Natural killer cell treated with Interleukin-12 subunit alpha and Interleukin-12 subunit beta and Interleukin-15 and Interleukin-18, amount 100 ng/mL, for 72 hours (primary cell): ENCODE results near the gene RAB10. TPM values are rescaled to one million over a fixed set of nuclear protein-coding genes. Genes with fewer than 3 reads are reported as not detected.
"Not testable (repeated sequence)": the region's sequence is repeated elsewhere in the genome, so short reads cannot be mapped to it uniquely, and the experiment has no call there.

ENCODE experiments used
- ATAC-seq, 2 donors: fragments of 150-1000 bp; cut with Tn5 transposase in 1 of 2; sonication (Bioruptor Pico), chemical (Tn5 transposase) in 1 of 2; 2 replicates each; pipeline ENCODE4 v1.10.0; 2021
- DNase-seq: peaks from one replicate; pipeline ENCODE4 v3.0.0; 2022; ENCODE audit warnings: low spot score
- H3K27ac Mint-ChIP-seq, 2 donors: 1 replicate in 1 of 2; 2 replicates in 1 of 2; pipeline ENCODE4 v1.8.0; 2022; ENCODE audit warnings: mixed read lengths in 2 of 2, mild to moderate bottlenecking in 1 of 2, moderate library complexity in 1 of 2
- H3K27me3 Mint-ChIP-seq, 2 donors: 1 replicate in 1 of 2; 2 replicates in 1 of 2; pipeline ENCODE4 v1.8.0; 2022; ENCODE audit warnings: mixed read lengths in 2 of 2
- H3K36me3 Mint-ChIP-seq: one replicate; pipeline ENCODE4 v1.8.0; 2022; ENCODE audit warnings: mixed read lengths
- H3K4me1 Mint-ChIP-seq, 2 donors: 1 replicate in 1 of 2; 2 replicates in 1 of 2; pipeline ENCODE4 v1.8.0; 2022; ENCODE audit warnings: low read depth in 2 of 2, mixed read lengths in 2 of 2, mild to moderate bottlenecking in 1 of 2
- H3K4me3 Mint-ChIP-seq: one replicate; pipeline ENCODE4 v1.8.0; 2022; ENCODE audit warnings: mixed read lengths
- H3K9me3 Mint-ChIP-seq: 2 replicates; pipeline ENCODE4 v1.8.0; 2022; ENCODE audit warnings: mixed read lengths
- total RNA-seq, 2 donors: library from RNA; stranded (reverse); gene quantifications; one replicate each; pipeline ENCODE4 v1.2.3, GENCODE V29; 2022

The RAB10 gene
- total RNA-seq, 2 donors from 2014 or later = 92.2 to 126 TPM

DNA sequence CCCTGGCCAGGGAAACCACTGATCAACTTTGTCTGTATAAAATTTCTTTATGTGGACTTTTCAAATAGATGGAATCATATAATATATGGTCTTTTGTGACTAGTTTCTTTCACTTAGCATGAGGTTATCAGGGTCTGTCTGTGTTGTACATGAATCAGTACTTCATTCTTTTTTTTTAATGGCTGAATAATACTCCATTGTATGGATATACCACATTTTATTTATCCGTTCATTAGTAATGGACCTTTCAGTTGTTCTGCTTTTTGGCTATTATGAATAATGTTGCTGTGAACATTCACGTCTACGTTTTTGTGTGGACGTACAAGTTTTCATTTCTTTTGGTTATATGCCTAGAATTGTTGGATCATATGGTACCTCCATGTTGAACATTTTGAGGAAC is 69.9 kb downstream of the RAB10 start:
- DNase-seq (no peak), ATAC-seq (no peak)
- no peak overlapping the region for H3K4me3 Mint-ChIP-seq
- no peaks in the 10 kb centered on the region for H3K27me3 Mint-ChIP-seq
- H3K36me3 Mint-ChIP-seq = peaks cover 8% of the 10 kb centered on the region
- H3K4me1 Mint-ChIP-seq = peaks cover 13 to 32% of the 10 kb centered on the region in 2 donors
- H3K9me3 Mint-ChIP-seq = no peaks in the 10 kb centered on the region
- H3K27ac Mint-ChIP-seq = no peak overlapping the region

DNA sequence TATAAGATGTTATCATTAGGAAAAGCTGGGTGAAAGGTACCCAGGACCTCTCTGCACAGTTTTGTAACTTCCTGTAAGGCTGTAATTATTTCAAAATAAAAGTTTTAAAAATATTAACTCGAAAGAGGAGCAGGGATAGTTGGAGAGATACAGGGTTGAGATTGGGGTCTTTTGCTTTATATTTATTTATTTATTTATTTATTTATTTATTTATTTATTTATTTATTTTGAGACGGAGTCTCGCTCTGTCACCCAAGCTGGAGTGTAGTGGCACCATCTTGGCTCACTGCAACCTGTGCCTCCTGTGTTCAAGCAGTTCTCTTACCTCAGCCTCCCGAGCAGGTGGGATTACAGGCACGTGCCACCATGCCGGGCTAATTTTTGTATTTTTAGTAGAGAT is 74.8 kb downstream of the RAB10 start:
- not testable (repeated sequence) for DNase-seq, H3K36me3 Mint-ChIP-seq, H3K27ac Mint-ChIP-seq, H3K9me3 Mint-ChIP-seq, ATAC-seq, H3K27me3 Mint-ChIP-seq, H3K4me3 Mint-ChIP-seq
- peaks cover 10 to 21% of the 10 kb centered on the region in 2 donors for H3K4me1 Mint-ChIP-seq

DNA sequence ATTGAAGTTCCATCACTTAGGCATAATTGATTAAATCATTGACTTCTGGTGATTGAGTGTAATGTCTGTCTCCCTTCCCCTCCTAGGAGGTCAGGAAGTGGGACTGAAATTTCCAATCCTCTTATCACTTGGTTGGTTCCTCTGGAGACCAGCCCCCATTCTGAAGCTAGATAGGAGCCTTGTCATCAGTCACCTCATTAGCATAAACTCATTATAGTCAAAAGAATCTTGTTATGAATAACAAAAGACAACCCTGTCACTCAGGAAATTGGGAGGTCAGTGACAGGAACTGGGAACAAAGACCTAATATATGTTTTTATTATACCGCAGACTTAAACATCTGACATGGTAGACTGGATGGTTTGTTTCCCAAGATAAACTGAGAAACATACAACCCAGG is 78.3 kb downstream of the RAB10 start:
- H3K36me3 Mint-ChIP-seq = no peaks in the 10 kb centered on the region
- H3K4me3 Mint-ChIP-seq = no peak overlapping the region
- H3K27ac Mint-ChIP-seq = no peak overlapping the region
- DNase-seq = no peak
- no peaks in the 10 kb centered on the region for H3K9me3 Mint-ChIP-seq
- ATAC-seq = no peak
- H3K27me3 Mint-ChIP-seq = no peaks in the 10 kb centered on the region
- H3K4me1 Mint-ChIP-seq = peaks cover 17% of the 10 kb centered on the region in 2 donors

GRCh38 chr2:26114151-26114550 is 80.3 kb downstream of the RAB10 start:
- Mint-ChIP-seq H3K4me1 (peaks cover 12 to 17% of the 10 kb centered on the region in 2 donors), H3K27me3 (no peaks in the 10 kb centered on the region), H3K9me3 (no peaks in the 10 kb centered on the region), H3K36me3 (no peaks in the 10 kb centered on the region), H3K27ac (no peak overlapping the region), H3K4me3 (no peak overlapping the region)
- peak in 1 of 2 donors; percentile 69 for ATAC-seq
- no peak for DNase-seq

DNA sequence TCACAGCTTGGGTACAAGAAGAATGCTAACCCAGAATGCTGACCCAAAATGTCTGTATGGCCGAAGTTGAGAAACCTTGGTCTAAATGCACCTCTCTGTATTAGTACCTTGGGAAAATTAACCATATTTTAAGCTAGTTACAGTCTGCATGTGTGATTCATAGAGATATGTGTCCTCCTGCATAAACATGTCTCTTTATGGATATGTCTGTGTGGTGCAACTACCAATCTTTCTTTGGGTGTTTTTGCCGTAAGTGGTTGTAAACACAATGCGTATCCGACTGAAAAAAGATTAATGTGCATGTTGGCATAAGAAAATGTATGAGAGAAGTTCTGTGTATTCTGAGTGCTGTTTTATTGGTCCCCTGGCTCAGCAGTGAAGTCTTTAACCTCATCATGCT is 84.8 kb downstream of the RAB10 start:
- no peaks in the 10 kb centered on the region for H3K36me3 Mint-ChIP-seq
- no peaks in the 10 kb centered on the region for H3K27me3 Mint-ChIP-seq
- H3K4me1 Mint-ChIP-seq = peaks cover 32 to 36% of the 10 kb centered on the region in 2 donors
- no peak overlapping the region for H3K4me3 Mint-ChIP-seq
- H3K9me3 Mint-ChIP-seq = no peaks in the 10 kb centered on the region
- ATAC-seq (no peak), DNase-seq (no peak)
- H3K27ac Mint-ChIP-seq = no peak overlapping the region

- H3K27me3 Mint-ChIP-seq = no peaks in the 10 kb centered on the region
- H3K36me3 Mint-ChIP-seq = no peaks in the 10 kb centered on the region
- H3K9me3 Mint-ChIP-seq = no peaks in the 10 kb centered on the region
- ATAC-seq (no peak), DNase-seq (no peak)
- no peak overlapping the region for H3K27ac Mint-ChIP-seq
- H3K4me1 Mint-ChIP-seq = peaks cover 28 to 36% of the 10 kb centered on the region in 2 donors
- H3K4me3 Mint-ChIP-seq = no peak overlapping the region
Observed at GRCh38 chr2:26119521-26119920, 85.6 kb downstream of the RAB10 start.

- no peaks in the 10 kb centered on the region for H3K36me3 Mint-ChIP-seq
- peak overlapping the region; percentile 60 to 89 for H3K27ac Mint-ChIP-seq
- ATAC-seq (no peak), DNase-seq (no peak)
- peak overlapping the region; percentile 58 for H3K4me3 Mint-ChIP-seq
- H3K9me3 Mint-ChIP-seq = no peaks in the 10 kb centered on the region
- H3K4me1 Mint-ChIP-seq = peaks cover 35 to 38% of the 10 kb centered on the region in 2 donors
- H3K27me3 Mint-ChIP-seq = no peaks in the 10 kb centered on the region
Observed at GRCh38 chr2:26122630-26123029, 88.7 kb downstream of the RAB10 start.

DNA sequence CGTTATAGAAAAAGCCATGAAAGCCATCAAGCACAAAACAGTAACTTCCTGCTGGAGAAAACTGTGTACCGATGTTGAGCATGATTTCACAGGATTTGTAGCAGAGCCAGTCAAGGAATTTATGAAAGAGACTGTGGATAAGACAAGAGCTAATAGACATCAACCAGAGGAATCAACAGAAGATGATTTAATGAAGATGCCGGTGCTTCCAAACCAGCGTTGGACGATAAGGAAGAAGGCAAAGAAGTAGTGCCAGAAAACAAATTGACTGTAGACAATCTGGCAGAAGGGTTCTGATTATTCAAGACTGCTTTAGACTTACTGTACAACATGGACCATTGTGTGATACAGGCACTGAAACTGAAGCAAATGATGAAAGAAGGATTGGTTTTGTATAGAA is 89.5 kb downstream of the RAB10 start:
- H3K4me1 Mint-ChIP-seq = peaks cover 35 to 37% of the 10 kb centered on the region in 2 donors
- ATAC-seq = no peak
- no peak overlapping the region for H3K27ac Mint-ChIP-seq
- H3K9me3 Mint-ChIP-seq = no peaks in the 10 kb centered on the region
- H3K4me3 Mint-ChIP-seq = no peak overlapping the region
- no peaks in the 10 kb centered on the region for H3K36me3 Mint-ChIP-seq
- H3K27me3 Mint-ChIP-seq = no peaks in the 10 kb centered on the region
- no peak for DNase-seq

DNA sequence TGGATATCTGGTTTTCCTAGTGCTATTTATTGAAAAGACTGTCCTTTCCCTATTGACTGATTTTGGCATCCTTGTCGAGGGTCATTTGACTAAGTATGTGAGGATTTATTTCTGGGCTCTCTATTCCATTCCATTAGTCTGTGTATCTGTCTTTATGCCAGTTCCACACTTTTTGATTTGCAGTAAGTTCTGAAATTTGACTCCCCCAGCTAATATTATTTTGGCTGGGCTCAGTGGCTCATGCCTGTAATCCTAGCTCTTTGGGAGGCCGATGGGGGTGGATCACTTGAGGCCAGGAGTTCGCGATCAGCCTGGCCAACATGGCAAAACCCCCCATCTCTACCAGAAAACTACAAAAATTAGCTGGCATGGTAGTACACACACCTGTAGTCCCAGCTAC is 92.2 kb downstream of the RAB10 start:
- no peak for ATAC-seq
- Mint-ChIP-seq H3K4me1 (peaks cover 38 to 48% of the 10 kb centered on the region in 2 donors), H3K27me3 (no peaks in the 10 kb centered on the region), H3K4me3 (no peak overlapping the region), H3K36me3 (peaks cover 12% of the 10 kb centered on the region), H3K9me3 (no peaks in the 10 kb centered on the region), H3K27ac (no peak overlapping the region)
- no peak for DNase-seq

GRCh38 chr2:26128176-26128575 is 94.3 kb downstream of the RAB10 start:
- peaks cover 12% of the 10 kb centered on the region for H3K36me3 Mint-ChIP-seq
- no peak overlapping the region for H3K27ac Mint-ChIP-seq
- H3K9me3 Mint-ChIP-seq = no peaks in the 10 kb centered on the region
- ATAC-seq (no peak), DNase-seq (no peak)
- no peaks in the 10 kb centered on the region for H3K27me3 Mint-ChIP-seq
- peaks cover 21 to 27% of the 10 kb centered on the region in 2 donors for H3K4me1 Mint-ChIP-seq
- H3K4me3 Mint-ChIP-seq = no peak overlapping the region

DNA sequence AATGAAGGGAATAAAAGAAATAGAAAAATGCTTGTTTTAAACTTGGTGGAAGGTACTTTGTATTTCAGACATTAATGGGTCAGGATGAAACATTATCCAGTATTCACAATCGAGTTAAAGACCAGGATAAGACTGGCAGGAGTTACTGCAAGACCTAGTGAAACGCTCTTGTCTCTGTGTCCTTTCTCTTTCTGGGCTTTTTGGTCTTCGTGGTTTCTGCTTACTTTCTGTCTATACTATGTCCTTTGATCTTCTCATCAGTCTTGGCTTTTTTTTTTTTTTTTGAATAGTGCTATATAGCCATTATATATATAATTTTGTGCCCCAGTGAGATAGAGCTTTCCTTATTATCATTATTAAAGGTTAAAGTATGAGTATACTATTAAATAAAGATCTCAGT is 96.9 kb downstream of the RAB10 start:
- ATAC-seq (no peak), DNase-seq (no peak)
- Mint-ChIP-seq H3K4me1 (peaks cover 6 to 13% of the 10 kb centered on the region in 2 donors), H3K36me3 (peaks cover 14% of the 10 kb centered on the region), H3K27ac (no peak overlapping the region), H3K4me3 (no peak overlapping the region), H3K27me3 (no peaks in the 10 kb centered on the region), H3K9me3 (no peaks in the 10 kb centered on the region)

GRCh38 chr2:26136451-26136850 is 102.6 kb downstream of the RAB10 start:
- Mint-ChIP-seq H3K27me3 (no peaks in the 10 kb centered on the region), H3K27ac (no peak overlapping the region), H3K36me3 (peaks cover 6% of the 10 kb centered on the region), H3K9me3 (no peaks in the 10 kb centered on the region), H3K4me3 (no peak overlapping the region), H3K4me1 (peaks cover 0 to 6% of the 10 kb centered on the region in 2 donors)
- ATAC-seq = no peak
- no peak for DNase-seq

DNA sequence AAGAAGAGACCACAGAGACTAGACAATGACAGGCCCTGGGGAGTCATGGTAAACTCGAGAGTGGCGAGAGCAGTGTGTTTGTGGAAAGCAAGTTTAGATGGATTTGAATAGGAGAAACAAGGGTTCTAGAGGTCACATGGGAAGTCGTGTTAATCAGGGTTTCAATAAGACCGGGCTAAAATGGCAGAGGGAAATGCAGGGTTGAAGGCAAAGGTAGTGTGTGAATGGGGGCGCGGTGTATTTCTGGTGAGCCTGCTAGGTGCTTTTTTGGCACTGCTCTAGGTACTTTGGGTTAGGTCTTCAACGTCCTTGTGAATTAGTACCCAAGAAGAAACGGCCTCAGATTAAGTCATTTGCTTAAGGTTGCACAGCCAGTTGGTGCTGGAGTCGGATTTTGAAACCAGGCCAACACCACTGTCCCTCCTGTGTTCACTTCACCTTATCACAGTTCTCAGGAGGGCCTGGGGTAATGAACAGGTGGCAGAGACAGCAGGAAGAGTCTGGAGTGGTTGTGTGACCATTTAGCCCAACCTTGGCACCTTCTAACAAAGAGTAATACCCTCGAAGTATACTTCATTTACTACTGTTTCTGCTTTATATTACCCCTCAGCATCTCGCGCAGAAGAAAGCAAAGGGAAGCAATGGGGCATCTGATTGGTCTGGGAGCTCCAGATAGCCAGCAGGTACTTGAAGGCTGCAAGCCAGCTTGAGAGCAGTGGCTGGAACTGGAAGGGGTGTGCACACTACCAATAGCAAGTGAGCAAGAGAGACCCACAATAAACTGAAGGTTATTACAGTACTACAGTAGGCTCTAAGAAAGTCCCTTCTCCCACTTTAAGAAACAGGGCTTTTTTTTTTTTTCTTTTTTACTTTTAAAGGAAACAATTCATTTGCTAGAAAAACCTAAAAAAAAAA is 105.6 kb downstream of the RAB10 start:
- ATAC-seq (no peak), DNase-seq (no peak)
- no peak overlapping the region for H3K4me3 Mint-ChIP-seq
- H3K9me3 Mint-ChIP-seq = no peaks in the 10 kb centered on the region
- H3K36me3 Mint-ChIP-seq = peaks cover 6% of the 10 kb centered on the region
- no peaks in the 10 kb centered on the region for H3K27me3 Mint-ChIP-seq
- no peak overlapping the region for H3K27ac Mint-ChIP-seq
- H3K4me1 Mint-ChIP-seq = peaks cover 0 to 6% of the 10 kb centered on the region in 2 donors

- DNase-seq = no peak
- Mint-ChIP-seq H3K4me1 (peaks cover 3 to 11% of the 10 kb centered on the region in 2 donors), H3K36me3 (no peaks in the 10 kb centered on the region), H3K27ac (no peak overlapping the region), H3K4me3 (no peak overlapping the region), H3K27me3 (peaks cover 0 to 2% of the 10 kb centered on the region in 2 donors), H3K9me3 (no peaks in the 10 kb centered on the region)
- no peak for ATAC-seq
Observed at GRCh38 chr2:26141145-26141769, 107.4 kb downstream of the RAB10 start.
